Activated naive CD8-positive, alpha-beta T cell treated with anti-CD3 and anti-CD28 coated beads, Interleukin-2, amount 50 U/mL, for 16 hours (primary cell): Measurements from ENCODE around the gene WTAP.
"Not testable (repeated sequence)": the region's sequence is repeated elsewhere in the genome, so short reads cannot be mapped to it uniquely, and the experiment has no call there.

Experiments used
- DNase-seq: peaks from one replicate; pipeline ENCODE4 v3.0.0-alpha.2; 2020; ENCODE audit warnings: low read depth, low spot score

The WTAP gene

DNA sequence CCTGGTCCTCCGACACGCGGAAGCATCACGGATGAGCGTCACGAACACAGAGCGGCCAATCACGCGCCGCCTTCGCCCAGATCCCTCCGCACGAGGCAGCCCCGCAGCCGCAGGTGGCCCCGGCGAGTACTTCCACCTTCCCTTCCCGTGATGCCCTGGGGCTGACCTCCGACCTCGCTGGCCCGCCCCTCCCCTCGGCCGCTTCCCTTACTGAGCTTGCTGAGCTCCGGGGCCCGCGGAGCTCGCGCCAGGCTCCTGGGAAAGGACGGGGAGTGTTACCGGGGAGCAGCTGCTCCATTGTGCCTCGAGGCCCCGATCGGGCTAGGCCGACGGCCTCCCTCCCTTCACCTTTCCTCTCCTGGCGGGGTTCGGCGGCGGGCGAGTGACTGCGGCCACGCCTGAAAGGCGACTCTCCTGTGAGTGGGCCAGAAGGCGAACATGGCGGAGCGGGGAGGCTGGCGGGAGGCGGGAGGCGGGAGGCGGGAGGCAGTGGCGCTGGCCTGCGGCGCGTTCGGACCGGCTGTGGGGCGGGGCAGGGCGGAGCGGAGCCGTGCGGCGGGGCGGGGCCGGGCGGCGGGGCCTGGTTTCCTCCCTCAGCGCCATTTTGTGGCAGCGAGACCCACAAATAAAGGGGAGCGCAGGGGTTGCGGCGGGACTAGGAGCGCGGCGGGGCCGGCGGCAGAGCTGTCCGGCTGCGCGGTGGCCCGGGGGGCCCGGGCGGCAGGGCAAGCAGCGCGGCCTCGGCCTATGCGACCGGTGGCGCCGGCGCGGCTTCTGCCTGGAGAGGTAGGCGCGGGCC, at the start of gene WTAP:
Gene WTAP (plus strand): TSS at position 589 of the 799 bp plus-strand sequence. CDS start 8,760 bp downstream, outside the sequence.
- DNase-seq = peak; percentile 92

- DNase-seq = no peak
These were observed 49.7 kb upstream of the WTAP start for GRCh38 chr6:159677506-159678165.

DNA sequence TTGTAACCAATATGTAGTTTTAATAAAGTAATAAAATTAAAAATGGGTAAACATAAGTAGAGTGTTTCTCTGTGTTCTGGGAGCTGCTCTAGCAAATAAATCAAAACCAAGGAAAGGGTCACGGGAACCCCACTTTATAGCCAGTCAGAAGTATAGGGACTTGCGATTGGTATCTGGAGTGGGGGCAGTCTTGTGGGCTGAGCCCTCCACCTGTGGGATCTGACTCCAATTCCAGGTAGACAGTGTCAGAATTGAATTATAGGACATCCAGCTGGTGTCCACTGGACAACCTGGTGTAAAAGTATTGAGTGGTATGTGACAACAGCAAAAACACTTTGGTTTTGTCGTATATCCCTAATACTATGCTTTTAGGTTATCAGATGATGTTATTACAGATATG, 48.7 kb upstream of the WTAP start:
- DNase-seq = no peak

DNA sequence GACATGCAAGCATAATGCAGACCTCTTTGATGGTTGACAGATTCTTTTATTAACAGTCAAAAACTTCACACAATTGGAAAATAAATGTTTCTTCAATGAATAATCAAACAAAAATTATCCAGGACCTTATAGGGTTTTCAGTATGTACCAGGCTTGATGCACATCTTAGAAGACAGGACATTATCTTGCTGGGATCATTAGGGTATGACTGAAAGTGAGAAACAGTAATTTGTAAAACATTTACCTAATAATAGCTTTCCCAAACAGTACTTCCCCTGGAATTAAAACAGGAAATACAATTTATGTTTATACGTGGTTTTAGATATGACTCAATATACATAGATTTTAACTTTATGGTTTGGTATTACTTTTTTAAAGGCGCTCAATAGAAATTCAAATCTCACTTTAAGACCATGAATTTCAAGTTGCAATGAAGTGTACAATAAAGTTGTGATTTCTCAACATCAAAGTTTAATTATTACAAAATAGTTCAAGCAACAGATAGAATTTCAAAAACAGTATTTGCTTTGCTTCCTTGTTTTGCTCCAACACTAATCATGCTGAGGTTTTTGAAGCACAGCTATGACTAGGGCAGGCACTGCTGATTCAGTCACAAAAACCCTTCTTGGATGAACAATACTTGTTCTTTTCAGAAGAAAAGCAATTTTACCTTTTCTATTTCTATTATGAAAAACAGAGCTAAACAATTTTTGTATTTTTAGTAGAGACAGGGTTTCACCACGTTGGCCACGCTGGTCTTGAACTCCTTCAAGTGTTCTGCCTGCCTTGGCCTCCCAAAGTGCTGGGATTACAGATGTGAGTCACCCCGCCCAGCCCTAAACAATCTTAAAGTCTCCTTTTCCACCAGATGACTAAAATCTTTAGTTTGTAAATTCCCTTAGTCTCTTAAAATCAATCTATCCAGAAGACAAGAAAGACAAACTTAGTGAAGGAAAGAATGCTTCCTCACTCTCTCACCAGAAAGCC, 47.9 kb upstream of the WTAP start:
- DNase-seq = no peak

GRCh38 chr6:159680104-159680503, 47.2 kb upstream of the WTAP start:
- DNase-seq = no peak

DNA sequence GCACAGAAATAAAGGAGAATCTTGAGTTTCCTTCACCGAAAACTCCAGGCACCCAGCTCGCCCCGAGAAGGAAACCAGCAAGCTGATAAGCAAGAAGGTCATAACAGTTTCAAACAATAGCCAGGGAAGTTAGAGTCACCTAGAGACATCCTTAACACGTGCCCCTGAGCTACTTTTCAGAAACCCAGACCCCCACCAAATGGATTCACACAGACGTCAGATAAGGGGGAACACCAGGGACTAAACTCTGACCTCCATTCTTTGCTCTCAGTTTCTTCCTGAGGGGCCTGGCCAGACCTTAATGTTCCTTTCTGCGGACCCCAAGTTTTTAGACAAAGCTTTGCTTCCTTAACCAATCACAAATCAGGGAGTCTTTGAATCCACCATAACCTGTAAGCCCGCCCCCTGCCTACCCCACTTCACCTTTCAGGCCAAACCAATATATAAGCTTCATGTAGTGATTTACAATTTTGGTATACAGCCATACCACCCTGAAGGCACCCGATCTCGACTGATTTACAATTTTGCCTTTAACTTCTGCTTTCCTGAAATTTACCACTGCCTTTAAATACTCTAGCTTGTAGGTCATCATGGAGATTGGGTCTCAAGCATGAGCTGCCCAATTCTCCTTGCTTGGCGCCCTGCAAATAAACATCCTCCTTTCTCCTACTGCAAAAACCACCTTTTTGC, 46.0 kb upstream of the WTAP start:
- no peak for DNase-seq

DNA sequence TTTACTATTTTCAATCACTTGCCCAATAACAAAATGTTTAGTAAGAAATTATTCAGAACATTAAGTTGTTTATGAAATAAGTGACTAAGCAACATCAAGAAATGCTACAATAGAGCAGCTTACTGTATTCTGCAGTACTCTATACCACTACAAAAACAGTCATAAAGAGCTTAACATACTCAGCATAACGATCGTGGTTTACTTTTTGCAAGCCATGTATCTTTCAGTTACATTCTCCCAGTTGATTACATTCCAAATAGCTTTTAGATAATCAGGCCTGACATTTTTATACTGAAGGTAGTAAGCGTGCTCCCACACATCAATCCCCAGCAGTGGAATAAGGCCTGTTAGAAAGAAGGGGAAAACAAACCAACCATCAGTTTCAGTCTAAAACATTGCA, 45.0 kb upstream of the WTAP start:
- DNase-seq = no peak

DNA sequence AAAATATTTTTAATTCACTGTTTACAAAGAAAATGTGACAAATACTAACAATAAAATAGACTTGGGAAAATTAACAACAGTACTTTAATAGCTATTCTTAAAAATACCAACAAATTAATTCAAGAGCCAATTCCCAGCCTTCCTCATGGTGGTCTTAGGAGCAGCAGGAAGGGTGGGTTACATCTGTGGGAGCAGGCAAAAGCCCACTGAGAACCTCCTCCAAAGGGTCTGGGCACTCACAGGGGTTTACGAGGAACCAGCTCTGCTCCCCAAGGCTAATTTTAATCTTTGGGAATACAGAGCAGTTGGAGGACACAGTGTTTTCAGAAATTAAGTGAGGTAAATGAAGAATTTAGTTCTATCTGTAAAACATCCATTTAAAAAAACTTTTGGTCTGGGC, 44.5 kb upstream of the WTAP start:
- no peak for DNase-seq

DNA sequence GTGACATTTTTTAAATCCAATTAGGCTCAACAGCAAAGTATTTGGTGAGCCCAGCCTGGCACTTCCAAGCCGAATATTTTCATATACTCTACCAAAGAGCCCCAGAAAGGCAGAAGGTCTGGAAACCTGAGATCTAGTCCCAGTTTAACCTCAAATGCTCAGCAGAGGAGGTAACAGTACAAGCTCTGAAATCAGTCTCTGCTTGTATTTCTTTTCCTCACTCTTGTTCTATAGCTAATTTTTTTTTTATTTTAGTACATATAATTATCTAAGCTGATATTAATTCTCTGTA, 43.3 kb upstream of the WTAP start:
- DNase-seq = no peak

- DNase-seq = no peak
These were observed 41.3 kb upstream of the WTAP start for GRCh38 chr6:159686040-159686439.

DNA sequence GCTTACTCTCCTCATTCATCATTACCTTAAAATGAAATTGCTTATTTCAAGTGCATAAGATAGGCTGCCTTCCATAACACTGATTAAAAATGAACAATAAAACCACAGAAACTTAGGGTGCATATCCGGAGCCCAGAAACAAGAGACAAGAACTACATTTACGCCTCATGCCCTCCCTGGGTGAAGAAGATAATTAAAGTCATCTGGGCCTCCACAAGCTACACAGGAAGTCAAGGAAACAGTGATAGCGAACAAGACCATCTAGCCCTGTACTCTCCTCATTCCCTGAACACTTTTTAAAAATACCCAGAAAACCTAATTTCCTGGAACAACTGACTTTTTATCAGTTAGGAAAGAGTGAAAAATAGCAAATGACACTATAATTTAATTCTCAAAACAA, 40.6 kb upstream of the WTAP start:
- DNase-seq = no peak

DNA sequence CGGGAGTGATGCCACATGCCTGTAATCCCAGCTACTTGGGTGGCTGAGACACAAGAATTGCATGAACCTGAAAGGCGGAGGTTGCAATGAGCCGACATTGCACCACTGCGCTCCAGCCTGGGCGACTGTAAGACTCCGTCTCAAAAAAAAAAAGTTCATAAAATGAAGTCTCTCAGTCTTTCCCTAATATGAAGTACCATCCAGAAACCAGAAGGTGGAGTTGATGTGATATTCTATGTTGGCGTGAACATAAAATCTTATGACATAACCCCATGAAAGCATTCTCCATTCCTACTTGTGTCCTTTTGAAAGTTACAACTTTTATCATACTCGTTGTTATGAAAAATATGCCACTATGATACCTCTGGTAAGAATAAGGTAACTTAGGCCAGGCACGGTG, 40.0 kb upstream of the WTAP start:
- no peak for DNase-seq

GRCh38 chr6:159688266-159688905, 38.9 kb upstream of the WTAP start:
- no peak for DNase-seq

GRCh38 chr6:159689001-159689400, 38.3 kb upstream of the WTAP start:
- DNase-seq = no peak

DNA sequence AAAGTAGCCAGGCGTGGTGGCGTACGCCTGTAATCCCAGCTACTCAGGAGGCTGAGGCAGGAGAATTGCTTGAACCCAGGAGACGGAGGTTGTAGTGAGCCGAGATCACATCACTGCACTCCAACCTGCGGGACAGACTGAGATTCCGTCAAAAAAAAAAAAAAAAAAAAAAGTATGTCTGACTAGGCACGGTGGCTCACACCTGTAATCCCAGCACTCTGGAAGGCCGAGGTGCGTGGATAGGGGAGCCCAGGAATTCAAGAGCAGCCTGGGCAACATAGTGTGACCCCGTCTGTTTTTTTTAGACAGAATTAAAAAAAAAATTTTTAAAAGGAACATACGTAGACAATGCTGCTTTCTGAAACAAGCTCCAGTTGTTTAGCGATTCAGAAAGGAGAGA, 37.2 kb upstream of the WTAP start:
- DNase-seq = not testable (repeated sequence)

GRCh38 chr6:159691133-159691962, 36.0 kb upstream of the WTAP start:
- DNase-seq = no peak

DNA sequence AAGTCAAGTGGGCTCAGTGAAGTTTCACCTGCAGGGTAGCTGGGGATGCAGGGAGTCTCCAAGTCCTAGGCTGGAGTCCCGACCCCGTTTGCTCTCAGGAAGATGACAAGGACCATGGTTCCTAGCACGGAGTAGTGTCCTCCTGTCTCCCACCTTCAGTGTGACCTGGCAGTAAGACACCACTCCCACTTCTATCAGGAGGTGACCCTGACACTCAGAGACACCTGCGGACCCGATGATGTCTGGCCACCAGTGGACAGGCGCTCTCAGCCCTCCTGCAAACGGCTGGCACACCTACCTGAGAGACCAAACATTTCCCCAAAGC, 35.4 kb upstream of the WTAP start:
- DNase-seq = no peak

DNA sequence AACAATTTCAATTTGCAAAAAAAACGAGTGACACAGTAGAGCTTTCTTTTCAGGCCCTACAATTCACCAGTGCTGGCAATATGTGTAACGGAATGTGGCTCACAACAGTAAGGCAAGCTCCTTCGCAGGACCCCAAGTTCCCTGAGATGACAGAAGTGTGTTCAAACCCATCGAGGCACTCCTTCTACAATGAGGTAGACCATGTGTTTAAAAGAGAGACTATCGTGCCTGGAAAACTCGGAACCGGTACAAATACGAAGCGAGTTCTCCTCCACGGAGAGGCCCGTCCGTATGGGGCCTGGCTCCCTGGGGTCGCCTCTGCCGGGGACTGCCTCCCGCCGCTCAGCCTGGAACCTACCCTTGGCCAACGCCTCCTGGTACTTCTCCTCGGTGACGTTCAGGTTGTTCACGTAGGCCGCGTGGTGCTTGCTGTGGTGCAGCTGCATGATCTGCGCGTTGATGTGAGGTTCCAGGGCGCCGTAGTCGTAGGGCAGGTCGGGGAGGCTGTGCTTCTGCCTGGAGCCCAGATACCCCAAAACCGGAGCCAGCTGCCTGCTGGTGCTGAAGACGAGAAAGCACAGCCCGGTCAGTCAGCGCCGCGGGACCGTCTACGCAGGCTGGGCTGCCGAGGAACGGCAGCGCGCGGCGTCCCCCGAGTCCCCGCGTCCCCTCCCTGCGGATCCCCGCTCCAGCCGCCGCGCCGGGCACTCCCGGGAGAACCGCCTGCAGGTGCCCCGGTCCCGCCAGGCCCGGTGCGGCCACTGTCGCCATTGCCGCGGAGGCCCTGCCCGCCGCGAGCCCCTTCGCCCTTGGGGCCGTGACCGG, 34.8 kb upstream of the WTAP start:
- no peak for DNase-seq

GRCh38 chr6:159693128-159693893, 34.0 kb upstream of the WTAP start, which contains the start of gene SOD2:
Gene SOD2 (minus strand): TSS chr6:159693241. CDS start chr6:159693167, 74 bp downstream.
- peak; percentile 61 for DNase-seq
